OCI-LY7 (cell line): ENCODE data around the gene KRT81. TPM values are rescaled to one million over a fixed set of nuclear protein-coding genes. Genes with fewer than 3 reads are reported as not detected.

Source experiments
- BruUV-seq: library from RNA; stranded (reverse); fragments of 400-500 nt; replicated peaks from 2 replicates; lab custom pipeline; 2021; lab: Mats Ljungman, UMichigan
- CTCF ChIA-PET: fragments of 300-600 bp; sonication (Branson Sonifier 250); formaldehyde crosslinking; loops from one replicate; lab custom pipeline; 2022; ENCODE audit warnings: antibody characterized with exemption; ENCODE audit not compliant: unreplicated experiment; lab: Charles Lee
- POLR2A ChIA-PET: fragments of 300-600 bp; sonication (Branson Sonifier 250); formaldehyde crosslinking; loops from one replicate; lab custom pipeline; 2022; ENCODE audit warnings: antibody characterized with exemption; lab: Charles Lee
- DNase-seq: peaks from one replicate; pipeline ENCODE4 v3.0.0-alpha.2; 2015; ENCODE audit warnings: low spot score
- H2AFZ ChIP-seq: fragments of 200-600 bp; sonication (generic), shearing (Covaris generic); 2 replicates; pipeline ENCODE4 v1.6.1; 2014; ENCODE audit warnings: mild to moderate bottlenecking, antibody characterized with exemption, low read length, moderate library complexity
- H3K27ac ChIP-seq: fragments of 200-600 bp; sonication (generic); 2 replicates; pipeline ENCODE4 v1.5.1; 2014; ENCODE audit warnings: mixed run types, low read depth, mild to moderate bottlenecking, moderate library complexity, low read length, inconsistent platforms; ENCODE audit not compliant: poor library complexity, severe bottlenecking
- H3K36me3 ChIP-seq: fragments of 200-600 bp; sonication (generic); 2 replicates; pipeline ENCODE4 v1.6.1; 2014; ENCODE audit warnings: mild to moderate bottlenecking, antibody characterized with exemption, low read length, moderate library complexity, mixed read lengths; ENCODE audit not compliant: insufficient read depth
- H3K4me1 ChIP-seq: fragments of 200-600 bp; sonication (generic); 2 replicates; pipeline ENCODE4 v1.5.1; 2014; ENCODE audit warnings: mild to moderate bottlenecking, low read length; ENCODE audit not compliant: insufficient read depth, poor library complexity, severe bottlenecking
- H3K4me2 ChIP-seq: fragments of 200-600 bp; sonication (generic); 2 replicates; pipeline ENCODE4 v1.6.1; 2014; ENCODE audit warnings: mild to moderate bottlenecking, low read length
- H3K4me3 ChIP-seq: fragments of 200-600 bp; sonication (generic); 2 replicates; pipeline ENCODE4 v1.5.1; 2014; ENCODE audit warnings: mild to moderate bottlenecking, low read depth, low read length; ENCODE audit not compliant: poor library complexity, severe bottlenecking
- H3K79me2 ChIP-seq: fragments of 200-600 bp; sonication (generic); 2 replicates; pipeline ENCODE4 v1.6.1; 2016; ENCODE audit warnings: low read depth, mild to moderate bottlenecking, low read length, moderate library complexity, mixed read lengths; ENCODE audit not compliant: insufficient read depth
- H3K9me2 ChIP-seq: fragments of 200-600 bp; sonication (generic); 2 replicates; pipeline ENCODE4 v1.6.1; 2016; ENCODE audit warnings: mild to moderate bottlenecking, low read length, mixed read lengths; ENCODE audit not compliant: insufficient read depth
- H3K9me3 ChIP-seq: fragments of 200-600 bp; sonication (generic); 2 replicates; pipeline ENCODE4 v1.6.1; 2014; ENCODE audit warnings: mild to moderate bottlenecking, mixed run types, low read length, mixed read lengths
- H4K20me1 ChIP-seq: fragments of 200-600 bp; sonication (generic); 2 replicates; pipeline ENCODE4 v1.6.1; 2014; ENCODE audit warnings: mild to moderate bottlenecking, antibody characterized with exemption, low read length, moderate library complexity, mixed read lengths; ENCODE audit not compliant: insufficient read depth
- EZH2phosphoT487 ChIP-seq: fragments of 200-600 bp; sonication (generic); IDR thresholded peaks from 2 replicates; pipeline ENCODE4 v1.6.1; 2018; ENCODE audit warnings: low read depth, borderline replicate concordance, mild to moderate bottlenecking, mixed run types, antibody characterized with exemption, low read length, moderate library complexity, mixed read lengths
- intact Hi-C: fragments of 100-400 bp; cut with micrococcal nuclease; formaldehyde crosslinking; loops from one replicate; pipeline ENCODE4 v1.10.0; 2022; ENCODE audit not compliant: unreplicated experiment
- total RNA-seq, 2 experiments: library from RNA; depleted of rRNA in 1 of 2; stranded (reverse); fragments of >200 nt in 1 of 2; shearing (Covaris generic) in 1 of 2; gene quantifications; 2 replicates each; pipeline ENCODE4 v1.2.3, GENCODE V29; 2014 to 2022
- TF ChIP-seq, protein P1 (sequence below): fragments of 200-600 bp; sonication (generic); conservative IDR thresholded peaks from 2 replicates; pipeline ENCODE4 v1.5.1; 2014; ENCODE audit warnings: mild to moderate bottlenecking, antibody characterized with exemption, low read length, moderate library complexity, mixed read lengths

The KRT81 gene
- total RNA-seq, 2 experiments from 2014 or later: not detected

GRCh38 chr12:52274521-52275120 lies 16.7 kb downstream of the KRT81 start, which contains the start of gene KRT86:
Gene KRT86, plus strand, starts transcription at chr12:52274645. Its CDS starts 27,272 bp downstream, at chr12:52301917.
- Histone ChIP-seq H3K9me2 (no peaks in the 10 kb centered on the region), H4K20me1 (no peaks in the 10 kb centered on the region), H2AFZ (no peak within 1 kb of the TSS), H3K36me3 (no peaks in the 10 kb centered on the region), H3K79me2 (no peaks in the 10 kb centered on the region), H3K4me1 (no peaks in the 10 kb centered on the region), H3K9me3 (no peaks in the 10 kb centered on the region), H3K4me3 (no peak within 1 kb of the TSS), H3K27ac (no peak within 1 kb of the TSS), H3K4me2 (no peak within 1 kb of the TSS)
- no TSS peak for BruUV-seq
- intact Hi-C loops: no loop called here
- POLR2A ChIA-PET: no interaction called here
- TF ChIP-seq, protein P1, sequence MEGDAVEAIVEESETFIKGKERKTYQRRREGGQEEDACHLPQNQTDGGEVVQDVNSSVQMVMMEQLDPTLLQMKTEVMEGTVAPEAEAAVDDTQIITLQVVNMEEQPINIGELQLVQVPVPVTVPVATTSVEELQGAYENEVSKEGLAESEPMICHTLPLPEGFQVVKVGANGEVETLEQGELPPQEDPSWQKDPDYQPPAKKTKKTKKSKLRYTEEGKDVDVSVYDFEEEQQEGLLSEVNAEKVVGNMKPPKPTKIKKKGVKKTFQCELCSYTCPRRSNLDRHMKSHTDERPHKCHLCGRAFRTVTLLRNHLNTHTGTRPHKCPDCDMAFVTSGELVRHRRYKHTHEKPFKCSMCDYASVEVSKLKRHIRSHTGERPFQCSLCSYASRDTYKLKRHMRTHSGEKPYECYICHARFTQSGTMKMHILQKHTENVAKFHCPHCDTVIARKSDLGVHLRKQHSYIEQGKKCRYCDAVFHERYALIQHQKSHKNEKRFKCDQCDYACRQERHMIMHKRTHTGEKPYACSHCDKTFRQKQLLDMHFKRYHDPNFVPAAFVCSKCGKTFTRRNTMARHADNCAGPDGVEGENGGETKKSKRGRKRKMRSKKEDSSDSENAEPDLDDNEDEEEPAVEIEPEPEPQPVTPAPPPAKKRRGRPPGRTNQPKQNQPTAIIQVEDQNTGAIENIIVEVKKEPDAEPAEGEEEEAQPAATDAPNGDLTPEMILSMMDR: no peak
- no peak for TF ChIP-seq EZH2phosphoT487
- CTCF ChIA-PET: no interaction called here
- no peak for DNase-seq

DNA sequence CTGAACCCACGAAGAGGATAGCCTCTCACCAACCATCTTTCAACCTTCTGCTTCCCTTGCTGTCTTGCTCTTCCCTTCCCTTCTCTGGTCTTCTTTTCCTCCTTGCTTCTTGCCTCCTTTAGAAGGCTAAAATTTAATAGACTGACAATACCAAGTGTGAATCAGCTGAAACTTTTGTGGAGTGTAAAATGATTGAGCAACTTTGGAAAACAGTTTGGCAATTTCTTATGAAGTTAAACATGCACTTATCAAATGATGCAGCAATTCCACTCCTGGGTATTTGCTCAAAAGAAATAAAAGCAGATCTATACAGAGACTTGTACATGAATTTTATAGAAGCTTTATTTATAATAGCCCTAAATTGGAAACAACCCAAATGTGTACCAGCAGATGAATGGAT lies 20.2 kb downstream of the KRT81 start:
- no peaks in the 10 kb centered on the region for H3K4me1 ChIP-seq
- H3K27ac ChIP-seq: no peak overlapping the region
- DNase-seq: no peak
- no peaks in the 10 kb centered on the region for H3K9me2 ChIP-seq
- H4K20me1 ChIP-seq: no peaks in the 10 kb centered on the region
- no peaks in the 10 kb centered on the region for H3K79me2 ChIP-seq
- no peak overlapping the region for H2AFZ ChIP-seq
- ChIA-PET POLR2A (interaction anchor here (0.6 kb wide), 1 partner anchor 12 kb away, joined by 4 read pairs; no protein-coding TSS in a partner anchor), CTCF (no interaction called here)
- H3K4me2 ChIP-seq: no peak overlapping the region
- BruUV-seq: no TSS peak
- no peak overlapping the region for H3K4me3 ChIP-seq
- intact Hi-C loops: no loop called here
- TF ChIP-seq, protein P1: no peak
- TF ChIP-seq EZH2phosphoT487: no peak
- H3K9me3 ChIP-seq: no peaks in the 10 kb centered on the region
- H3K36me3 ChIP-seq: no peaks in the 10 kb centered on the region

- Histone ChIP-seq H3K79me2 (no peaks in the 10 kb centered on the region), H3K9me2 (no peaks in the 10 kb centered on the region), H3K4me2 (no peak overlapping the region), H2AFZ (no peak overlapping the region), H3K27ac (no peak overlapping the region), H3K36me3 (no peaks in the 10 kb centered on the region), H3K4me1 (no peaks in the 10 kb centered on the region), H4K20me1 (no peaks in the 10 kb centered on the region), H3K9me3 (no peaks in the 10 kb centered on the region), H3K4me3 (no peak overlapping the region)
- CTCF ChIA-PET: no interaction called here
- intact Hi-C loops: no loop called here
- no TSS peak for BruUV-seq
- POLR2A ChIA-PET: interaction anchor here (0.6 to 0.7 kb wide), 2 partner anchors 12 to 51 kb away, joined by 3 to 4 read pairs; no protein-coding TSS in a partner anchor
- TF ChIP-seq, protein P1: no peak
- no peak for TF ChIP-seq EZH2phosphoT487
- DNase-seq: no peak
Measured at GRCh38 chr12:52270541-52271070, 20.7 kb downstream of the KRT81 start.
